Measurements from ENCODE around the gene FXN. TPM values are rescaled to one million over a fixed set of nuclear protein-coding genes. Genes with fewer than 3 reads are reported as not detected.

FXN gene
- total RNA-seq, 2 donors from 2014 or later = 9.6 to 17.8 TPM

DNA sequence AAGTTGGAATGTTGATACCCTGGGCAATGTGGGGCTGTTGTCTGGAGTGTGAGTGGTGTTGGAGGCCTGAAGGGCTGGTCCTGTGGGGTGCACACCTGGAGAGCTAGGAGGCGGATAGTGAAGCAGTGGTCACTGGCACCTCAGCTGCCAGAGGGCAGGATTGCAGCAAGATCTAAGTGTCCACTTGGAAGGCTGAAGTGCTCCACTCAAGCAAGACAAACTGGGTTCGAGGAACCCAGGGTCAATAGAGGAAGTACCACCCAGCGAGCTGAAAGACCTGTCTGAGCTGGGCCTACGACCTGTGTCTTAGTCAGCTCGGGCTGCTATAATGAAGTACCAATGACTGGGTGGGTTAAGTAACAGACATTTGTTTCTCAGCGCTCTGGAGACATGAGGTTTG, 98.9 kb downstream of the FXN start:
- intact Hi-C loops (cut with DNase I) = loop anchor here (10.0 kb wide), 1 partner anchor 50 kb away; no protein-coding TSS in a partner anchor
- H3K27me3 ChIP-seq (replicated peaks; ENCODE audit: insufficient read depth) = no peaks in the 10 kb centered on the region
- WGBS = 96% methylated on average over 6 of the region's 6 CpGs
- peak; percentile 1 for DNase-seq (ENCODE audit: low spot score)
- TF ChIP-seq, protein P1, sequence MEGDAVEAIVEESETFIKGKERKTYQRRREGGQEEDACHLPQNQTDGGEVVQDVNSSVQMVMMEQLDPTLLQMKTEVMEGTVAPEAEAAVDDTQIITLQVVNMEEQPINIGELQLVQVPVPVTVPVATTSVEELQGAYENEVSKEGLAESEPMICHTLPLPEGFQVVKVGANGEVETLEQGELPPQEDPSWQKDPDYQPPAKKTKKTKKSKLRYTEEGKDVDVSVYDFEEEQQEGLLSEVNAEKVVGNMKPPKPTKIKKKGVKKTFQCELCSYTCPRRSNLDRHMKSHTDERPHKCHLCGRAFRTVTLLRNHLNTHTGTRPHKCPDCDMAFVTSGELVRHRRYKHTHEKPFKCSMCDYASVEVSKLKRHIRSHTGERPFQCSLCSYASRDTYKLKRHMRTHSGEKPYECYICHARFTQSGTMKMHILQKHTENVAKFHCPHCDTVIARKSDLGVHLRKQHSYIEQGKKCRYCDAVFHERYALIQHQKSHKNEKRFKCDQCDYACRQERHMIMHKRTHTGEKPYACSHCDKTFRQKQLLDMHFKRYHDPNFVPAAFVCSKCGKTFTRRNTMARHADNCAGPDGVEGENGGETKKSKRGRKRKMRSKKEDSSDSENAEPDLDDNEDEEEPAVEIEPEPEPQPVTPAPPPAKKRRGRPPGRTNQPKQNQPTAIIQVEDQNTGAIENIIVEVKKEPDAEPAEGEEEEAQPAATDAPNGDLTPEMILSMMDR (IDR thresholded peaks at IDR 0.05) = no peak
- TF ChIP-seq POLR2A (IDR thresholded peaks at IDR 0.05) (no peak), POLR2AphosphoS5 (IDR thresholded peaks at IDR 0.05) (no peak)
- no peaks in the 10 kb centered on the region for H3K4me1 ChIP-seq (replicated peaks)
- no peak overlapping the region for H3K4me3 ChIP-seq
- no peak overlapping the region for H3K27ac ChIP-seq
- H3K9me3 ChIP-seq = no peaks in the 10 kb centered on the region
- no peaks in the 10 kb centered on the region for H3K36me3 ChIP-seq

DNA sequence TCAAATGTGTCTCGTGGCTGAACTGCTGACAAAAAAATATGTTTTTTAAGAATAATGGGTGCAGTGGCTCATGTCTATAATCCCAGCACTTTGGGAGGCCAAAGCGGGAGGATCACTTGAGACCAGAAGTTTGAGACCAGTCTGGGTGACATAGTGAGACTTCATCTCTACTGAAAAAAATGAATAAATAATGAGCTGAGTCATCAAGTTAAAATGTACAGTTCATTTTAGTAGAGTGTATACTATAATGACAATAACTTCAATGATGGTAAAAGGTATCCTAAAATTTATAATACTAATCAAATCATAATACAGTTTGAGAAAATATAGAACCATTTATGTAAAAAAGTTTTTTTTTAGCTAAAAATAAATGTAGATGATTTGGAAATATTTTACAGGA, 100.6 kb downstream of the FXN start:
- H3K4me1 ChIP-seq (replicated peaks) = no peaks in the 10 kb centered on the region
- intact Hi-C loops (cut with DNase I) = loop anchor here (10.0 kb wide), 1 partner anchor 49 kb away; no protein-coding TSS in a partner anchor
- no peak overlapping the region for H3K27ac ChIP-seq
- TF ChIP-seq POLR2AphosphoS5 (IDR thresholded peaks at IDR 0.05) (no peak), POLR2A (IDR thresholded peaks at IDR 0.05) (no peak)
- TF ChIP-seq, protein P1 (IDR thresholded peaks at IDR 0.05) = no peak
- DNase-seq (ENCODE audit: low spot score) = no peak
- no peaks in the 10 kb centered on the region for H3K9me3 ChIP-seq
- no peaks in the 10 kb centered on the region for H3K27me3 ChIP-seq (replicated peaks; ENCODE audit: insufficient read depth)
- no peak overlapping the region for H3K4me3 ChIP-seq
- no peaks in the 10 kb centered on the region for H3K36me3 ChIP-seq
- WGBS = 96% methylated on average over 2 of the region's 2 CpGs

DNA sequence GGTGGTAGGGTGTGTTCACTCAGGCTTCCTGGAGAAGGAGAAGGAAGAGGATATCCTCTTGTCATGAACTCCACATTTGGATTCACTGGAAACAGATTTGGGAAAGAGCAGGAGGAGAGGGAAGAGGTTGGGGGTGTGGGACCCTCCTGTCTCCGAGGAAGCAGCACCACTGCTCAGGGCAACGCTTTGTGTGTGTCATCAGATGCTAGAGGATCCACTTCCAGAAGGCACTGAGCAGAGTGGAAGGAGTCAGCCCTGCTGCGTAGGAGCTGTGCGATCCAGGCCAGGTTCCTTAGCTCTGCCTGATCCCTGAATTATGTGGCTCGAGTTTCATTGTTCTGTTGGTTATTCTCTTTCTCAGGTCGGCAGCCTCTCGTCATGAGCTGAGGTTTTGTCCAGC, 101.2 kb downstream of the FXN start:
- Histone ChIP-seq H3K27me3 (replicated peaks; ENCODE audit: insufficient read depth) (no peaks in the 10 kb centered on the region), H3K9me3 (no peaks in the 10 kb centered on the region), H3K4me3 (no peak overlapping the region), H3K36me3 (no peaks in the 10 kb centered on the region), H3K27ac (no peak overlapping the region), H3K4me1 (replicated peaks) (no peaks in the 10 kb centered on the region)
- 57% methylated on average over 7 of the region's 7 CpGs for WGBS
- intact Hi-C loops (cut with DNase I) = loop anchor here (10.0 kb wide), 1 partner anchor 48 kb away; no protein-coding TSS in a partner anchor
- TF ChIP-seq, protein P1 (IDR thresholded peaks at IDR 0.05) = no peak
- TF ChIP-seq POLR2AphosphoS5 (IDR thresholded peaks at IDR 0.05) = no peak
- TF ChIP-seq POLR2A (IDR thresholded peaks at IDR 0.05) = no peak
- peak; percentile 2 for DNase-seq (ENCODE audit: low spot score)

DNA sequence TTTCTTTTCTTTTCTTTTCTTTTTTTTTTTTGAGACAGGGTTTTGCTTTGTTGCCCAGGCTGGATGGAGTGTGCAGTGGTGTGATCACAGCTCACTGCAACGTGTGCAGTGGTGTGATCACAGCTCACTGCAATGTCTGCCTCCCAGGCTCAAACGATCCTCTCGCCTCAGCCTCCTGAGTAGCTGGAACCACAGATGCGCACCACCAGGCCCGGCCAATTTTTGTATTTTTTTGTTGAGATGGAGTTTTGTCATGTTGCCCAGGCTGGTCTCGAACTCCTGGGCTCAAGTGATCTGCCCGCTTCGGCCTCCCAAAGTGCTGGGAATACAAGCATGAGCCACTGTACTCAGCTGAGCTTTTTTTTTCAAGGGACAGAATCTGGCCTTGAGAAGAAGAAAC, 101.8 kb downstream of the FXN start:
- Histone ChIP-seq H3K27me3 (replicated peaks; ENCODE audit: insufficient read depth) (no peaks in the 10 kb centered on the region), H3K4me1 (replicated peaks) (no peaks in the 10 kb centered on the region), H3K4me3 (no peak overlapping the region), H3K27ac (no peak overlapping the region), H3K9me3 (no peaks in the 10 kb centered on the region), H3K36me3 (no peaks in the 10 kb centered on the region)
- 94% methylated on average over 8 of the region's 8 CpGs for WGBS
- DNase-seq (ENCODE audit: low spot score) = peak; percentile 1
- intact Hi-C loops (cut with DNase I) = loop anchor here (10.0 kb wide), 1 partner anchor 47 kb away; no protein-coding TSS in a partner anchor
- TF ChIP-seq, protein P1 (IDR thresholded peaks at IDR 0.05) = no peak
- TF ChIP-seq POLR2A (IDR thresholded peaks at IDR 0.05) = no peak
- no peak for TF ChIP-seq POLR2AphosphoS5 (IDR thresholded peaks at IDR 0.05)

DNA sequence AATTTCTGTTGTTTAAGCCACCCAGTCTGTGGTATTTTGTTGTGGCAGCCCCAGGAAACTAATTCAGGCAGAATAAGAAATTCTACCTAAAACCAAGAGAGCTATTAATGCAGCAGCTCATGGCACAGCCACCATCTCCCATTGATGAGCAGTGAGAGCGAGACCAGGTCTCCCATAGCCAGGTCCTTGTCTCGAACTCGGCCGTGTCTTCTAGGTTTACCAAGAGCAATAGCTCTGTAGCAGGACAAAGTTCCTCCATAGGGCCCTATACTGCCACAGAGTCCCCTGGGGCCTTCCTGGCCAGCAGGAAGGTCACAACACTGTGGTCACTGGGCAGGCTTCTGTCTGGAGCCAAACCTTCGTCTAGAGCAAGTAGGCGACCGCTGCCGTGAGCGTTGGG, 104.0 kb downstream of the FXN start:
- 94% methylated on average over 9 of the region's 9 CpGs for WGBS
- H3K27me3 ChIP-seq (replicated peaks; ENCODE audit: insufficient read depth) = no peaks in the 10 kb centered on the region
- no peaks in the 10 kb centered on the region for H3K9me3 ChIP-seq
- TF ChIP-seq, protein P1 (IDR thresholded peaks at IDR 0.05) = no peak
- TF ChIP-seq POLR2A (IDR thresholded peaks at IDR 0.05) = no peak
- TF ChIP-seq POLR2AphosphoS5 (IDR thresholded peaks at IDR 0.05) = no peak
- no peak overlapping the region for H3K4me3 ChIP-seq
- H3K27ac ChIP-seq = no peak overlapping the region
- no peaks in the 10 kb centered on the region for H3K36me3 ChIP-seq
- intact Hi-C loops (cut with DNase I) = loop anchor here (10.0 kb wide), 1 partner anchor 45 kb away; no protein-coding TSS in a partner anchor
- no peak for DNase-seq (ENCODE audit: low spot score)
- no peaks in the 10 kb centered on the region for H3K4me1 ChIP-seq (replicated peaks)
